Tibial nerve (tissue), 4 donors: ENCODE results near the gene FHAD1. TPM values are rescaled to one million over a fixed set of nuclear protein-coding genes. Genes with fewer than 3 reads are reported as not detected.

Experiments
- DNase-seq, 2 donors: peaks; one replicate each; pipeline ENCODE4 v3.0.0-alpha.2; 2019; ENCODE audit warnings: low spot score in 2 of 2
- H3K27ac ChIP-seq, 4 donors: fragments of 200-600 bp; sonication (generic) in 3 of 4; one replicate each; pipeline ENCODE4 v1.5.1; 2017 to 2019; ENCODE audit warnings: mild to moderate bottlenecking in 1 of 4
- H3K27me3 ChIP-seq, 2 donors: fragments of 200-600 bp; sonication (generic) in 1 of 2; one replicate each; pipeline versions ENCODE4 v1.5.1 to v1.6.0; 2017 to 2019
- H3K36me3 ChIP-seq, 3 donors: fragments of 200-600 bp; sonication (generic); one replicate each; pipeline ENCODE4 v1.5.1; 2018 to 2019
- H3K4me1 ChIP-seq, 4 donors: fragments of 200-600 bp; sonication (generic) in 3 of 4; one replicate each; pipeline ENCODE4 v1.5.1; 2017 to 2019
- H3K4me3 ChIP-seq, 4 donors: fragments of 200-600 bp; sonication (generic) in 3 of 4; one replicate each; pipeline ENCODE4 v1.5.1; 2017 to 2019; ENCODE audit warnings: mild to moderate bottlenecking in 1 of 4, moderate library complexity in 1 of 4
- H3K9me3 ChIP-seq, 4 donors: fragments of 200-600 bp; sonication (generic) in 3 of 4; one replicate each; pipeline ENCODE4 v1.5.1; 2017 to 2019
- CTCF ChIP-seq, 5 experiments: fragments of 200-600 bp in 3 of 5; fragments of 450-650 bp in 2 of 5; sonication (generic) in 3 of 5; IDR thresholded peaks; one replicate each; pipeline ENCODE4 v1.5.1; 2016 to 2019; ENCODE audit warnings: antibody characterized with exemption in 5 of 5, mild to moderate bottlenecking in 3 of 5, moderate library complexity in 2 of 5
- EP300 ChIP-seq, 2 donors: sonication (generic); formaldehyde crosslinking; IDR thresholded peaks; one replicate each; pipeline ENCODE4 v1.6.1; 2017; ENCODE audit warnings: antibody characterized with exemption in 2 of 2, mild to moderate bottlenecking in 1 of 2
- POLR2A ChIP-seq, 2 donors: fragments of 450-650 bp; IDR thresholded peaks; one replicate each; pipeline ENCODE4 v1.6.1; 2017; ENCODE audit warnings: antibody characterized with exemption in 2 of 2, mild to moderate bottlenecking in 2 of 2, moderate library complexity in 2 of 2
- WGBS, 2 donors: methylation state at CpG; one replicate each; pipeline ENCODE4 v1.1.5; 2018; 5-methylcytosine and 5-hydroxymethylcytosine counted together
- total RNA-seq, 4 donors: library from RNA; depleted of rRNA; stranded (reverse); fragments of >200 nt; gene quantifications; one replicate each; pipeline ENCODE4 v1.1.0, GENCODE V29; 2016

The FHAD1 gene
- total RNA-seq, 4 donors from 2014 or later, result 0.30 to 0.63 TPM; not detected in 2

GRCh38 chr1:15346346-15347030, 99.5 kb downstream of the FHAD1 start:
- 84% methylated on average over 14 of the region's 14 CpGs for WGBS, 2 donors
- DNase-seq, result no peak
- TF ChIP-seq EP300 (IDR thresholded peaks at IDR 0.05) (no peak), POLR2A (IDR thresholded peaks at IDR 0.05) (no peak), CTCF (IDR thresholded peaks at IDR 0.05) (no peak)
- H3K4me3 ChIP-seq, result no peak overlapping the region
- H3K36me3 ChIP-seq, result no peaks in the 10 kb centered on the region
- H3K4me1 ChIP-seq, result no peaks in the 10 kb centered on the region
- H3K27ac ChIP-seq, result no peak overlapping the region
- no peaks in the 10 kb centered on the region for H3K9me3 ChIP-seq
- no peaks in the 10 kb centered on the region for H3K27me3 ChIP-seq

GRCh38 chr1:15347182-15347581, 100.2 kb downstream of the FHAD1 start:
- H3K4me1 ChIP-seq, result no peaks in the 10 kb centered on the region
- no peak overlapping the region for H3K27ac ChIP-seq
- no peaks in the 10 kb centered on the region for H3K36me3 ChIP-seq
- H3K27me3 ChIP-seq, result no peaks in the 10 kb centered on the region
- no peak overlapping the region for H3K4me3 ChIP-seq
- no peaks in the 10 kb centered on the region for H3K9me3 ChIP-seq
- 77 to 83% methylated on average over 7 of the region's 7 CpGs for WGBS, 2 donors
- no peak for DNase-seq
- no peak for TF ChIP-seq CTCF (IDR thresholded peaks at IDR 0.05)
- no peak for TF ChIP-seq EP300 (IDR thresholded peaks at IDR 0.05)
- no peak for TF ChIP-seq POLR2A (IDR thresholded peaks at IDR 0.05)

- Histone ChIP-seq H3K27me3 (no peaks in the 10 kb centered on the region), H3K4me3 (no peak overlapping the region), H3K36me3 (no peaks in the 10 kb centered on the region), H3K4me1 (no peaks in the 10 kb centered on the region), H3K9me3 (no peaks in the 10 kb centered on the region), H3K27ac (no peak overlapping the region)
- no peak for DNase-seq
- WGBS, 2 donors, result 90 to 96% methylated on average over 9 of the region's 9 CpGs
- TF ChIP-seq CTCF (IDR thresholded peaks at IDR 0.05) (no peak), EP300 (IDR thresholded peaks at IDR 0.05) (no peak), POLR2A (IDR thresholded peaks at IDR 0.05) (no peak)
Measured at GRCh38 chr1:15348648-15349047, 101.6 kb downstream of the FHAD1 start.

GRCh38 chr1:15349133-15349532, 102.1 kb downstream of the FHAD1 start:
- no peaks in the 10 kb centered on the region for H3K27me3 ChIP-seq
- H3K27ac ChIP-seq, result no peak overlapping the region
- no peak for DNase-seq
- WGBS, 2 donors, result 90 to 92% methylated on average over 6 of the region's 6 CpGs
- no peaks in the 10 kb centered on the region for H3K4me1 ChIP-seq
- no peak for TF ChIP-seq CTCF (IDR thresholded peaks at IDR 0.05)
- TF ChIP-seq EP300 (IDR thresholded peaks at IDR 0.05), result no peak
- TF ChIP-seq POLR2A (IDR thresholded peaks at IDR 0.05), result no peak
- no peaks in the 10 kb centered on the region for H3K9me3 ChIP-seq
- H3K36me3 ChIP-seq, result no peaks in the 10 kb centered on the region
- no peak overlapping the region for H3K4me3 ChIP-seq

GRCh38 chr1:15350151-15350550, 103.1 kb downstream of the FHAD1 start:
- Histone ChIP-seq H3K27me3 (no peaks in the 10 kb centered on the region), H3K9me3 (no peaks in the 10 kb centered on the region), H3K4me3 (no peak overlapping the region), H3K4me1 (no peaks in the 10 kb centered on the region), H3K27ac (no peak overlapping the region), H3K36me3 (no peaks in the 10 kb centered on the region)
- 77 to 86% methylated on average over 10 of the region's 10 CpGs for WGBS, 2 donors
- no peak for DNase-seq
- TF ChIP-seq POLR2A (IDR thresholded peaks at IDR 0.05), result no peak
- no peak for TF ChIP-seq EP300 (IDR thresholded peaks at IDR 0.05)
- TF ChIP-seq CTCF (IDR thresholded peaks at IDR 0.05), result no peak
